KOPT-K1 (cell line): ENCODE results near the gene PPP1R14B.

ENCODE experiments used
- H3K27ac ChIP-seq: fragments of 200-600 bp; sonication (generic); 2 replicates; pipeline ENCODE4 v1.5.1; 2016; ENCODE audit warnings: antibody characterized with exemption, mild to moderate bottlenecking, low read depth, low read length; ENCODE audit not compliant: poor library complexity, severe bottlenecking
- H3K36me3 ChIP-seq: fragments of 200-600 bp; sonication (generic); 2 replicates; pipeline ENCODE4 v1.5.1; 2017; ENCODE audit warnings: antibody characterized with exemption, mild to moderate bottlenecking, low read length, moderate library complexity; ENCODE audit not compliant: insufficient read depth
- H3K9me3 ChIP-seq: fragments of 200-600 bp; sonication (generic); 2 replicates; pipeline ENCODE4 v1.5.1; 2017; ENCODE audit warnings: antibody characterized with exemption, low read length, mild to moderate bottlenecking; ENCODE audit not compliant: insufficient read depth, poor library complexity, severe bottlenecking

Gene PPP1R14B

GRCh38 chr11:64285885-64286800, 39.4 kb upstream of the PPP1R14B start:
- H3K27ac ChIP-seq = peak overlapping the region; percentile 90

DNA sequence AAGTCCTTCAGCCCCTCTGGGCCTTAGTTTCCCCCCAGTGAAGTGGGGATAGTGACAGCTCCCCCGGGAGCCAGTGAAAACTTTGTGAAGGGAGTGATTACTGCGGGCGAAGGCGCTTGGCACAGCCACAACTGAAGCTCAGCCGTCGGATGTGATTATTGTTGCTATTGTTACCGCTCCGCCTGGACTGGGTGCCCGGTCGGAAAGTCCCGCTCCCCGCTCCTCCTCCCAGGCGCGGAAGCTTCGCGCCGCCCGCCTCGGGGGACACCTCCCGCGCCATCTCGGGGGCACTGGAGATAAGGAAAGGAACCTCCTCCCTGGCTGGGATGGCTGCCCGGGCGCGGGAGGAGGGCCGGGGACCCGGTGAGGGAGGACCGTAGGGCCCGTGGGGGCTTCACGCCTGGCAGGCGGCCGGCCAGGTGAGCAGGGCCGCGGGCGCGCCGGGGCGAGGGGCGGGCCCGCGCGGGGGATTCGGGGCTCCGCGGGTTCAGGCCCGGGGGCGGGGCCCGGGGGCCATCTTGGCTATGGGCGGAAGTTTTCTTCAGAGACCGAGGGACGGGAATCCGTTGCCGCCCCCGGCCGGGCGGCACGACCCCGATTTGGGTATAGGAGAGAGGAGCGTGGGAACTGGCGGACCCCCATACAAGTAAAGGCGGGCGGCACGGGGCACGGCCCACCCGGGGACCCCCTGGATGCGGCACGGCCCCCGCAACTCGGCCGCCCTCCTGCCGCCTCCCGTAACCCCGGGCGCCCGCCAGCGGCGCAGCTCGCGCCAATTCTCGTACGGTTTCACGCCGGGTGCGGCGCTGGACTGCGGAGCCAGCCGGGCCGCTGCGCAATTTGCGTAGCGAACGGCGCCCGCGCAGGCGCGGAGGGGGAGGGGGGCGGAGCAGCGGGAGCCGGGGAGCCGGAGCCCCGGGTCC, 38.5 kb upstream of the PPP1R14B start, which contains the start of gene GPR137:
Gene GPR137 (plus strand): TSS at position 887 of the 923 bp plus-strand sequence. CDS start 677 bp downstream, outside the sequence.
- Histone ChIP-seq H3K27ac (peak within 1 kb of the TSS; percentile 90), H3K9me3 (no peaks in the 10 kb centered on the region), H3K36me3 (peaks cover 15% of the 10 kb centered on the region; the same call in 1 of the 2 replicates)

More at GRCh38 chr11:64285885-64286800, 39.4 kb upstream of the PPP1R14B start:
- peaks cover 14% of the 10 kb centered on the region; the same call in 1 of the 2 replicates for H3K36me3 ChIP-seq
- H3K9me3 ChIP-seq = no peaks in the 10 kb centered on the region

DNA sequence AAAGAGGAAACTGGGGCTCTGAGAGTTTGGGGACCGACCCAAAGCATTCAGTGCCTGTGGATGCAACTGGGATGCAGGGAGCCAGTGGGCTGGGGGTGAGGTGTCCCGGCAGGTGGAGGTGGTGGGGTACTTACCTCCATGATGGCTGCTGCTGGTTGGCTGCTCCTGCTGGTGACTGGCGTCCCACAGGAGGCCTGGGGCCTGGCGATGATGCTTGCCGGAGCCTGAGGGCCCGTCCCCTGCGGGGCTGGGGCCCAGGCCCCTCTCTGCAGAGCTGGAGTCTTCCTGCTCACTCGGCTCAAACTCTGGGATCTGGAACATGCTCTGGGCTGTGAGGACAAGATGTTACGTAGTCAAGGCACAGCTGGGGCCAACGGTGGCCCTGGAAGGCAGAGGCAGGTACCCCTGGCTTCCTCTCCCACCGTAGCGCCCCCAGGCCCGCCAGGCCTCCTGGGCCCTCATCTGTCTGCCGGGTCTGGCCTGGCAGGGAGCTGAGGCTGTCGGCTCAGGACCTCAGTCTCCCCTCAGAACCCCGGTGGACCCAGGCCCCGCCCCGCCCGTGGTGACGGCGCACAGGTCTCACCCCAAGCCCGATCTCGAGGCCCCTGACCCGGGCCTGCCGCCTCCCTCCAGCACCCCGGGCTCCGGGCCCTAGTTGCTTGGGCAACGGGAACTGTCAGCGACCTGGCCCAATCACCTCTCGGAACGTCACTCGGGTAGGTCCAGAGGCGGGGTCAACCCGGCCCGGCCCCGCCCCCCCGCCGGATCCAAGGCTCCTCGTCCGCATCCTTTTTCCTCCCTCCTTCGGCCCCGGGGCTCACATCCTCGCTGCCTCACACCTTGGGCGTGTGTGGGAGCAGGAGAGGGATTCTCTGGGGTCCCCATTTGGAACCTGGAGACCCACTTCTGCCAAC, 37.6 kb upstream of the PPP1R14B start, which contains the start of gene BAD:
Gene BAD (minus strand): TSS at position 618 of the 914 bp plus-strand sequence. CDS start 297 bp downstream, at position 321.
- Histone ChIP-seq H3K9me3 (no peaks in the 10 kb centered on the region), H3K27ac (peak within 1 kb of the TSS; percentile 90), H3K36me3 (peaks cover 15% of the 10 kb centered on the region; the same call in 1 of the 2 replicates)

GRCh38 chr11:64283092-64283491, 36.3 kb upstream of the PPP1R14B start:
- Histone ChIP-seq H3K27ac (no peak overlapping the region), H3K36me3 (peaks cover 25% of the 10 kb centered on the region; the same call in 1 of the 2 replicates), H3K9me3 (no peaks in the 10 kb centered on the region)

GRCh38 chr11:64281957-64282770, 35.4 kb upstream of the PPP1R14B start:
- Histone ChIP-seq H3K9me3 (no peaks in the 10 kb centered on the region), H3K36me3 (peaks cover 34% of the 10 kb centered on the region), H3K27ac (no peak overlapping the region)

DNA sequence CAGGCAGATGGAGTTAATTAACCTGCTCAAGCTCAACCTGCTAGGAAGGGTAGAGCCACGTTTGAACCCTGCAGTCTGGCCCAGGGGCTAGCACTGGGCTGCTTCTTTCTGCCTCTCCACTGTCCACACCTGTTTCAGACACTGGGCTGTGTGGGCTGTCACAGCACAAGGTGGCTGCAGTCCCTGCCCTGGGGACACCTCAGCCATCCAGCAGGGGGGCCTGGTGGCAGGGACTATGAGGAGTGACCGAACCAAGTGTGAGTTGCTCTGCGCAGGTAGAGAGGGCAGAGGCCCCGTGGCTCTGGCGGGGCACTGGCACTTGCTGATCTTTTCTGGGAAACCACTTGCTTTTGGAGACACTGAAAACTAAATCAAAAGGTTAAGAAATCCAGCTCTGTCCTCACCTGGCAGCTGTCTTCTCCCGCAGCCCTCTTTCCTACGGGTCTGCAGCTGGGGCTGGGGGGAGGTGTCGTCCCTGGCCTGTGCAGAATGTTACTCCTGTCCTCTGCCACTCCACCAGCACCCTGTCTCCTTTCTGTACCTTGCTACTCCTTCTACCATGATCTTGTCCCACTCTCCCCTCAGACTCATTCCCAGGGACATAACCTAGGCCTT, 31.9 kb upstream of the PPP1R14B start:
- H3K36me3 ChIP-seq = peaks cover 56% of the 10 kb centered on the region
- H3K9me3 ChIP-seq = no peaks in the 10 kb centered on the region
- H3K27ac ChIP-seq = no peak overlapping the region

- H3K36me3 ChIP-seq = peaks cover 53% of the 10 kb centered on the region
- H3K27ac ChIP-seq = no peak overlapping the region
- H3K9me3 ChIP-seq = no peaks in the 10 kb centered on the region
These were observed 30.1 kb upstream of the PPP1R14B start for GRCh38 chr11:64276653-64277431.

- Histone ChIP-seq H3K36me3 (peaks cover 45% of the 10 kb centered on the region), H3K9me3 (no peaks in the 10 kb centered on the region), H3K27ac (no peak overlapping the region)
These were observed 29.1 kb upstream of the PPP1R14B start for GRCh38 chr11:64275841-64276240.

- no peak overlapping the region for H3K27ac ChIP-seq
- no peaks in the 10 kb centered on the region for H3K9me3 ChIP-seq
- peaks cover 45% of the 10 kb centered on the region for H3K36me3 ChIP-seq
These were observed 28.5 kb upstream of the PPP1R14B start for GRCh38 chr11:64275031-64275800.

DNA sequence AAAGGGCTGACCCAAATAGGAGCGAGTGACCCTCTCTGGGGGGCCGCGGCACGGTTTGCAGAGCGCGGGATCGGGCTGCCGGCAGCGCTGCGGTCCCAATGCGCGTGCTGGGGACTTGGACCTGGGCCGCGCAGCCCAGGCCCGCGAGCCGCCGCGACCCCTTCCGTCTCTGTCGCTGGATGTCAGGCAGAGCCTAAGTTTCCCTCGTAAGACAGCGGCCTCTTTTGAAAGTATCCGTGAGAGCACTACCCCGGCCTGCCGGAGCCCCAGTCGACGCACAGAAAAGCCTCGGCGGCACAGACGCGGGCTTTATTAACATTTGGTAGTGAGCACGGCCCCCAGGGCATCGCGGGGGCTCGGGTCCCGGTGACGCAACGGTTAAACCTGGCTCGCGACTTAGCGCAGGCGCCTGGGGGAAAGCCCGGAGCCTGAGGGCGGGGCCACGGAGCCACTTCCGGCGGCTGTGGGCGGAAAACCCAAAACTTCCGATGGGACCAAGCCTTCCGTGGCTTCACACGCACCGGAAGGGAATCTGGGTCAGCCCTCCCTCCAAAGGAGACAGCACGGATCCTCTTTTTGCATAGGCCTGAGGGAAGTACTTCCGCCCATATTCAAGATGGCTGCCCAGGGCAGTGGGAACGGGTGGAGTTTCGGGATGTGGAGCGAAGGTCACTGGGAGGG, 22.9 kb upstream of the PPP1R14B start:
- peaks cover 4% of the 10 kb centered on the region; the same call in 1 of the 2 replicates for H3K36me3 ChIP-seq
- H3K9me3 ChIP-seq = no peaks in the 10 kb centered on the region
- H3K27ac ChIP-seq = peak overlapping the region; percentile 88

DNA sequence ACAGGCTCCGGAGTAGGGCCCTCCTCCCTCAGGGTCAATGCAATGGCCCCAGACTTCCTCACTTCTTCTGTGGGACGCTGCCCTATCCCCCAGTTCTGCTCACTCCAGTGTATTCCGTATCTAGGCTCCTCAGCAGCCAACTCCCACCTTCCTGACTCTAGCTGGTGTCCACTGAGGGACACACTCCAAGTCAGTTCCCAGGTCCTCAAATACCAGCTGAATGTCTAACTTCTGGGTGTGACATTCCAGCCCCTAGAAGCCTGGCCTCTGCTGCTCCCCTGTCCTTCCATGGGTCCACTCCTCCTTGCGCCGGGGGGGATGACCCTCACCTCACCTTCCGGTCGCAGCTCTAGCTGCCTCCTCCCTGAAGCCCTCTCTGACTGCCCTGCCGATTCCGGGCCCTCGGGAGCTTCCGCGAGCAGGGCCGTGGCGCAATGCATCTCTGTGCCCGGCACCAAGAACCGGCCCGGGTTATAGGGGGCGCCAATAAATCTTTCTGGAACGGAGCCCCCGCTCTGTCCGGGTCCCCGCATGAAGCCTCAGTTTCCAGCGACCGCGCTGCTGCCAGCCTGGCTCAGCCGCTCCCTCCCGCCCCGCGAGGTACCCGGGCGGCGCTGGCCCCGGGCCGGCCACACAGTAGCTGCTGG, 22.3 kb upstream of the PPP1R14B start:
- Histone ChIP-seq H3K36me3 (peaks cover 4% of the 10 kb centered on the region; the same call in 1 of the 2 replicates), H3K9me3 (no peaks in the 10 kb centered on the region), H3K27ac (peak overlapping the region; percentile 88)
